Neural progenitor cell (in vitro differentiated cells): ENCODE measurements around the gene PNPLA3.

Experiments
- CTCF ChIP-seq: fragments of 200-600 bp; sonication (generic); IDR thresholded peaks from 2 replicates; pipeline ENCODE4 v1.5.1; 2017; ENCODE audit warnings: antibody characterized with exemption, mild to moderate bottlenecking
- EZH2phosphoT487 ChIP-seq: fragments of 200-600 bp; sonication (generic); IDR thresholded peaks from 2 replicates; pipeline ENCODE4 v1.6.1; 2017; ENCODE audit warnings: antibody characterized with exemption

DNA sequence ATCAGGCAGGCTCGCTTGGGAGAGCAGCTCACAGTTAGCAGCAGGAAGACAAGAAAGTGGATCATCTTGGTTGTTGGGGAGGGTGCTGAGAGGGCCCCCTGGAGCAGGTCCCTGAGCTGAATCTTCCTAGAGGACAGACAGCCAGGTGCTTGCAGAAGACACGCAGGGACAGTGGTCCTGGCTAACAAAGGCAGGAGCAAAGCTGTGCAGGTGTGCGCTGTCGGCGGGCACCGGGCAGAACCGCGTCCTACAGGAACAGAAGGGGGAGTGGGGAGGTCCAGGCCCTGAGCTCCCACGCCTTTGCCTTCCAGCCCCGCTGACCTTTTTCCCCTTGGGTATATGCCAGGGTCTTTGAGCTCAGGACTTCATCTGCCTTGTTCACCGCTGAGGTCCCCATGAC is 70.4 kb downstream of the PNPLA3 start:
- no peak for TF ChIP-seq CTCF
- no peak for TF ChIP-seq EZH2phosphoT487
